AG08395 (cell line): ENCODE measurements around the gene HERPUD1.
"Not testable (repeated sequence)": the region's sequence is repeated elsewhere in the genome, so short reads cannot be mapped to it uniquely, and the experiment has no call there.

ENCODE experiments used
- DNase-seq: peaks from one replicate; pipeline ENCODE4 v3.0.0; 2012; ENCODE audit warnings: mixed read lengths, low spot score

HERPUD1 gene

GRCh38 chr16:56960681-56961281 is 28.8 kb downstream of the HERPUD1 start:
- DNase-seq, result no peak

- no peak for DNase-seq
Measured at GRCh38 chr16:56961386-56961785, 29.4 kb downstream of the HERPUD1 start.

GRCh38 chr16:56961851-56962281 is 29.9 kb downstream of the HERPUD1 start, which contains the start of gene CETP:
TSS of gene CETP (plus strand) at chr16:56961950. CDS start at chr16:56961980, 30 bp downstream.
- no peak for DNase-seq

GRCh38 chr16:56964243-56965148 is 32.6 kb downstream of the HERPUD1 start:
- DNase-seq, result peak; percentile 50

GRCh38 chr16:56965149-56966092 is 33.5 kb downstream of the HERPUD1 start:
- no peak for DNase-seq

- DNase-seq, result no peak
Measured at GRCh38 chr16:56966093-56966475, 34.1 kb downstream of the HERPUD1 start.

- DNase-seq, result no peak
Measured at GRCh38 chr16:56967733-56968132, 35.8 kb downstream of the HERPUD1 start.

GRCh38 chr16:56969769-56970168 is 37.8 kb downstream of the HERPUD1 start:
- DNase-seq, result no peak

GRCh38 chr16:56970934-56971767 is 39.2 kb downstream of the HERPUD1 start:
- DNase-seq, result peak; percentile 31

- DNase-seq, result no peak
Measured at GRCh38 chr16:56971768-56972043, 39.8 kb downstream of the HERPUD1 start.

GRCh38 chr16:56972403-56973293 is 40.7 kb downstream of the HERPUD1 start:
- no peak for DNase-seq

- DNase-seq, result no peak
Measured at GRCh38 chr16:56973294-56973689, 41.4 kb downstream of the HERPUD1 start.

- not testable (repeated sequence) for DNase-seq
Measured at GRCh38 chr16:56973899-56974298, 42.0 kb downstream of the HERPUD1 start.

GRCh38 chr16:56974549-56975300 is 42.8 kb downstream of the HERPUD1 start:
- no peak for DNase-seq

GRCh38 chr16:56975714-56976113 is 43.8 kb downstream of the HERPUD1 start:
- DNase-seq, result no peak

GRCh38 chr16:56977216-56977615 is 45.3 kb downstream of the HERPUD1 start:
- no peak for DNase-seq

- DNase-seq, result no peak
Measured at GRCh38 chr16:56977823-56978430, 46.0 kb downstream of the HERPUD1 start.

GRCh38 chr16:56980201-56980535 is 48.2 kb downstream of the HERPUD1 start:
- no peak for DNase-seq
